ENCODE measurements around the gene SPIRE1. TPM values are rescaled to one million over a fixed set of nuclear protein-coding genes. Genes with fewer than 3 reads are reported as not detected.

The SPIRE1 gene
- total RNA-seq, 1 donor from 2014 or later = 49.2 TPM

GRCh38 chr18:12477606-12478005 lies 180.3 kb downstream of the SPIRE1 start:
- H3K27me3 ChIP-seq (ENCODE audit: control insufficient read depth, insufficient read depth, low read length) = no peaks in the 10 kb centered on the region
- no peak overlapping the region for H3K4me3 ChIP-seq (ENCODE audit: low read depth, low read length)
- no peak for TF ChIP-seq CTCF (IDR thresholded peaks at IDR 0.05; ENCODE audit: insufficient read depth, low read length, poor library complexity, severe bottlenecking)
- no peak for DNase-seq (ENCODE audit: low read depth)
- peaks cover 4% of the 10 kb centered on the region for H3K36me3 ChIP-seq (ENCODE audit: control insufficient read depth, insufficient read depth, low read length)

GRCh38 chr18:12476955-12477354 lies 181.0 kb downstream of the SPIRE1 start:
- no peak for TF ChIP-seq CTCF (IDR thresholded peaks at IDR 0.05; ENCODE audit: insufficient read depth, low read length, poor library complexity, severe bottlenecking)
- no peak overlapping the region for H3K4me3 ChIP-seq (ENCODE audit: low read depth, low read length)
- peaks cover 4% of the 10 kb centered on the region for H3K36me3 ChIP-seq (ENCODE audit: control insufficient read depth, insufficient read depth, low read length)
- H3K27me3 ChIP-seq (ENCODE audit: control insufficient read depth, insufficient read depth, low read length) = no peaks in the 10 kb centered on the region
- DNase-seq (ENCODE audit: low read depth) = no peak

- Histone ChIP-seq H3K4me3 (ENCODE audit: low read depth, low read length) (no peak overlapping the region), H3K36me3 (ENCODE audit: control insufficient read depth, insufficient read depth, low read length) (peaks cover 4% of the 10 kb centered on the region), H3K27me3 (ENCODE audit: control insufficient read depth, insufficient read depth, low read length) (no peaks in the 10 kb centered on the region)
- no peak for TF ChIP-seq CTCF (IDR thresholded peaks at IDR 0.05; ENCODE audit: insufficient read depth, low read length, poor library complexity, severe bottlenecking)
- no peak for DNase-seq (ENCODE audit: low read depth)
Measured at GRCh38 chr18:12474876-12475275, 183.0 kb downstream of the SPIRE1 start.

- Histone ChIP-seq H3K27me3 (ENCODE audit: control insufficient read depth, insufficient read depth, low read length) (no peaks in the 10 kb centered on the region), H3K36me3 (ENCODE audit: control insufficient read depth, insufficient read depth, low read length) (peaks cover 4% of the 10 kb centered on the region), H3K4me3 (ENCODE audit: low read depth, low read length) (no peak overlapping the region)
- no peak for DNase-seq (ENCODE audit: low read depth)
- no peak for TF ChIP-seq CTCF (IDR thresholded peaks at IDR 0.05; ENCODE audit: insufficient read depth, low read length, poor library complexity, severe bottlenecking)
Measured at GRCh38 chr18:12474146-12474545, 183.8 kb downstream of the SPIRE1 start.

- Histone ChIP-seq H3K27me3 (ENCODE audit: control insufficient read depth, insufficient read depth, low read length) (no peaks in the 10 kb centered on the region), H3K4me3 (ENCODE audit: low read depth, low read length) (no peak overlapping the region), H3K36me3 (ENCODE audit: control insufficient read depth, insufficient read depth, low read length) (no peaks in the 10 kb centered on the region)
- no peak for DNase-seq (ENCODE audit: low read depth)
- TF ChIP-seq CTCF (IDR thresholded peaks at IDR 0.05; ENCODE audit: insufficient read depth, low read length, poor library complexity, severe bottlenecking) = no peak
Measured at GRCh38 chr18:12470382-12471075, 187.4 kb downstream of the SPIRE1 start.

GRCh38 chr18:12468445-12468844 lies 189.5 kb downstream of the SPIRE1 start:
- DNase-seq (ENCODE audit: low read depth) = no peak
- TF ChIP-seq CTCF (IDR thresholded peaks at IDR 0.05; ENCODE audit: insufficient read depth, low read length, poor library complexity, severe bottlenecking) = no peak
- H3K4me3 ChIP-seq (ENCODE audit: low read depth, low read length) = no peak overlapping the region
- H3K27me3 ChIP-seq (ENCODE audit: control insufficient read depth, insufficient read depth, low read length) = no peaks in the 10 kb centered on the region
- H3K36me3 ChIP-seq (ENCODE audit: control insufficient read depth, insufficient read depth, low read length) = no peaks in the 10 kb centered on the region
